HepG2 (cell line): ENCODE measurements around the gene MTG1. TPM values are rescaled to one million over a fixed set of nuclear protein-coding genes. Genes with fewer than 3 reads are reported as not detected.

Experiments
- ARID4A ChIP-seq: sonication (generic); formaldehyde crosslinking; IDR thresholded peaks from 2 replicates; pipeline ENCODE4 v1.5.0; 2020; ENCODE audit warnings: mild to moderate bottlenecking, missing genetic modification reagents, borderline replicate concordance
- FOXA3 ChIP-seq: IDR thresholded peaks from 2 replicates; pipeline ENCODE4 v1.6.1; 2016; ENCODE audit warnings: missing genetic modification reagents, missing compliant biosample characterization
- KMT2A ChIP-seq: sonication (generic); formaldehyde crosslinking; IDR thresholded peaks from 2 replicates; pipeline ENCODE4 v1.4.0; 2020; ENCODE audit warnings: missing genetic modification reagents
- ONECUT2 ChIP-seq: sonication (generic); formaldehyde crosslinking; IDR thresholded peaks from 2 replicates; pipeline ENCODE4 v1.4.0; 2020; ENCODE audit warnings: missing genetic modification reagents
- PCBP1 ChIP-seq: fragments of 200-400 bp; formaldehyde crosslinking; IDR thresholded peaks from 2 replicates; pipeline ENCODE4 v1.6.1; 2017; ENCODE audit warnings: mild to moderate bottlenecking, low read depth, low read length, borderline replicate concordance
- PLRG1 ChIP-seq: fragments of 450-650 bp; conservative IDR thresholded peaks from 2 replicates; pipeline ENCODE4 v1.6.1; 2016
- PRDM4 ChIP-seq: sonication (generic); formaldehyde crosslinking; IDR thresholded peaks from 2 replicates; pipeline ENCODE4 v1.9.0; 2021; ENCODE audit warnings: missing genetic modification reagents, borderline replicate concordance
- RXRB ChIP-seq: IDR thresholded peaks from 2 replicates; pipeline ENCODE4 v1.6.1; 2016; ENCODE audit warnings: borderline replicate concordance, missing genetic modification reagents, missing compliant biosample characterization
- SP1 ChIP-seq, 2 experiments: fragments of 450-650 bp in 1 of 2; sonication (generic) in 1 of 2; formaldehyde crosslinking in 1 of 2; IDR thresholded peaks; 2 replicates each; pipeline versions ENCODE4 v1.4.0 to v1.6.1; 2016 to 2020; ENCODE audit warnings: missing genetic modification reagents in 1 of 2
- STAG1 ChIP-seq: sonication (generic); formaldehyde crosslinking; IDR thresholded peaks from 2 replicates; pipeline ENCODE4 v1.4.0; 2020; ENCODE audit warnings: missing genetic modification reagents
- THRA ChIP-seq: sonication (generic); formaldehyde crosslinking; IDR thresholded peaks from 2 replicates; pipeline ENCODE4 v1.4.0; 2020; ENCODE audit warnings: missing genetic modification reagents, borderline replicate concordance
- ZBTB10 ChIP-seq: sonication (generic); formaldehyde crosslinking; IDR thresholded peaks from 2 replicates; pipeline ENCODE4 v1.4.0; 2020; ENCODE audit warnings: missing genetic modification reagents, borderline replicate concordance
- ZBTB38 ChIP-seq: sonication (generic); formaldehyde crosslinking; IDR thresholded peaks from 2 replicates; pipeline ENCODE4 v1.5.1; 2020; ENCODE audit warnings: mild to moderate bottlenecking, missing genetic modification reagents
- ZNF264 ChIP-seq: sonication (generic); formaldehyde crosslinking; IDR thresholded peaks from 2 replicates; pipeline ENCODE4 v1.4.0; 2020; ENCODE audit warnings: missing genetic modification reagents
- polyA plus RNA-seq, 8 experiments: library from polyadenylated mRNA; depleted of rRNA in 3 of 8; stranded (reverse) in 7 of 8; unstranded in 1 of 8; fragments of >200 nt; fragmentation: Illumina TruSeq in 4 of 8; extraction: Trizol in 4 of 8; gene quantifications; 2 replicates each; pipeline versions ENCODE4 v1.2.1 to v1.2.3, GENCODE V29; 2011 to 2016; ENCODE audit warnings: low read depth in 4 of 8, missing spikeins in 1 of 8, mixed read lengths in 1 of 8; ENCODE audit not compliant: insufficient read depth in 1 of 8
- total RNA-seq, 5 experiments: library from RNA; depleted of rRNA; stranded (reverse); fragments of >200 nt; fragmentation: Illumina TruSeq; extraction: Trizol; gene quantifications; 2 replicates each; pipeline ENCODE4 v1.2.3, GENCODE V29; 2016; ENCODE audit warnings: low read depth in 1 of 5

MTG1 gene
- total and polyA plus RNA-seq, 2 of the 13 experiments (the other 11 are each of a cell fraction or from before 2014, with no cell fraction given) = 42.0 to 103 TPM

- TF ChIP-seq ZBTB10 (CRISPR knock-in tag) (peak; percentile 94), PRDM4 (no peak), PCBP1 (no peak), ARID4A (CRISPR knock-in tag) (peak; percentile 77; the same call in 1 of the 2 replicates), ONECUT2 (CRISPR knock-in tag) (no peak), PLRG1 (no peak), STAG1 (CRISPR knock-in tag) (0 out of 2 replicates have a peak, but pooled peaks have one; percentile 9), SP1 (IDR thresholded peaks at IDR 0.05) (no peak), SP1 (CRISPR knock-in tag; IDR thresholded peaks at IDR 0.05) (peak; percentile 7; the same call in 1 of the 2 replicates), ZNF264 (CRISPR knock-in tag) (0 out of 2 replicates have a peak, but pooled peaks have one; percentile 23), KMT2A (CRISPR knock-in tag) (no peak), FOXA3 (peak; percentile 31), RXRB (peak; percentile 76; the same call in 1 of the 2 replicates), ZBTB38 (peak; percentile 17; the same call in 1 of the 2 replicates), THRA (CRISPR knock-in tag) (peak; percentile 47; the same call in 1 of the 2 replicates)
Measured at GRCh38 chr10:133359554-133359971, 34.4 kb upstream of the MTG1 start (continued).
